ENCODE measurements around the gene SLC24A3.

DNA sequence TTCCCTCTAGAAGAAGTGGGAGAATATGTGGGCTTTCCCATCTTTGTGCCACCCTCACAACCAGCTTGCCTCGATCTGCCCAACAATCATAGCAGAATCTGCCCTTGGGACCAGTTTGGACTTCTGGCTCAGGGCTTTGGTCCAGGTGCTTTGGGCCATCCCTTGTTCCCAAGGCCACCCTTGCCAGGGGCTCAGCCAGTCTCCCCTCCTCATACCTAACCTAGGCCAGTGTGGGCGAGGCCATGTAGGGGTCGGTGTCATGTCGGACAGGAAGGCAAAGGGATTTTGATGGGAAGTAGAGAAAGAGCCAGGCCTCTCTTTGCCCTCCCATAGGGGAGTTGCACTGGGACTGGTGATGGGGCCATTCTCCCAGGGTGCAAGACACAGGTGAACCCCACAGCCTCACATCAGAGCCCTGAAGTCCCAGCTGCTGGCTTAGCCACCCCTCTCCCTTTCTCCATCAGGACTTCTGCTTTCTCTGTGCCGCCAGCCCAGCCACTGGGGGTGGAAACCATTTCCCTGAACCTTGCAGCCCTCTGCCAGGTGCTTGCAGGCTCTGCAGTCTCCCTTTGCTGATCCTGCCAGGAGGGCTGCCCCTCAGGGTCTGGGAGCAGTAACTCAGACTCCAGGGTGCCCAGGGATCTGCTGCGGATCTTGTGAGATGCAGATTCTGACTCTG is 60.7 kb downstream of the SLC24A3 start:
- no peak for TF ChIP-seq EZH2 (IDR thresholded peaks at IDR 0.05; ENCODE audit: insufficient read depth, low read length)
- TF ChIP-seq, protein P1, sequence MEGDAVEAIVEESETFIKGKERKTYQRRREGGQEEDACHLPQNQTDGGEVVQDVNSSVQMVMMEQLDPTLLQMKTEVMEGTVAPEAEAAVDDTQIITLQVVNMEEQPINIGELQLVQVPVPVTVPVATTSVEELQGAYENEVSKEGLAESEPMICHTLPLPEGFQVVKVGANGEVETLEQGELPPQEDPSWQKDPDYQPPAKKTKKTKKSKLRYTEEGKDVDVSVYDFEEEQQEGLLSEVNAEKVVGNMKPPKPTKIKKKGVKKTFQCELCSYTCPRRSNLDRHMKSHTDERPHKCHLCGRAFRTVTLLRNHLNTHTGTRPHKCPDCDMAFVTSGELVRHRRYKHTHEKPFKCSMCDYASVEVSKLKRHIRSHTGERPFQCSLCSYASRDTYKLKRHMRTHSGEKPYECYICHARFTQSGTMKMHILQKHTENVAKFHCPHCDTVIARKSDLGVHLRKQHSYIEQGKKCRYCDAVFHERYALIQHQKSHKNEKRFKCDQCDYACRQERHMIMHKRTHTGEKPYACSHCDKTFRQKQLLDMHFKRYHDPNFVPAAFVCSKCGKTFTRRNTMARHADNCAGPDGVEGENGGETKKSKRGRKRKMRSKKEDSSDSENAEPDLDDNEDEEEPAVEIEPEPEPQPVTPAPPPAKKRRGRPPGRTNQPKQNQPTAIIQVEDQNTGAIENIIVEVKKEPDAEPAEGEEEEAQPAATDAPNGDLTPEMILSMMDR (IDR thresholded peaks at IDR 0.05; ENCODE audit: insufficient read depth, low read depth, low read length) = no peak

All from astrocyte (in vitro differentiated cells and primary cell).